HG03460 (cell line): ENCODE data around the gene RNF213.

Experiments used
- ATAC-seq: cut with Tn5 transposase; IDR thresholded peaks from one replicate; pipeline ENCODE4 v1.9.1; 2021; ENCODE audit not compliant: unreplicated experiment

Gene RNF213

DNA sequence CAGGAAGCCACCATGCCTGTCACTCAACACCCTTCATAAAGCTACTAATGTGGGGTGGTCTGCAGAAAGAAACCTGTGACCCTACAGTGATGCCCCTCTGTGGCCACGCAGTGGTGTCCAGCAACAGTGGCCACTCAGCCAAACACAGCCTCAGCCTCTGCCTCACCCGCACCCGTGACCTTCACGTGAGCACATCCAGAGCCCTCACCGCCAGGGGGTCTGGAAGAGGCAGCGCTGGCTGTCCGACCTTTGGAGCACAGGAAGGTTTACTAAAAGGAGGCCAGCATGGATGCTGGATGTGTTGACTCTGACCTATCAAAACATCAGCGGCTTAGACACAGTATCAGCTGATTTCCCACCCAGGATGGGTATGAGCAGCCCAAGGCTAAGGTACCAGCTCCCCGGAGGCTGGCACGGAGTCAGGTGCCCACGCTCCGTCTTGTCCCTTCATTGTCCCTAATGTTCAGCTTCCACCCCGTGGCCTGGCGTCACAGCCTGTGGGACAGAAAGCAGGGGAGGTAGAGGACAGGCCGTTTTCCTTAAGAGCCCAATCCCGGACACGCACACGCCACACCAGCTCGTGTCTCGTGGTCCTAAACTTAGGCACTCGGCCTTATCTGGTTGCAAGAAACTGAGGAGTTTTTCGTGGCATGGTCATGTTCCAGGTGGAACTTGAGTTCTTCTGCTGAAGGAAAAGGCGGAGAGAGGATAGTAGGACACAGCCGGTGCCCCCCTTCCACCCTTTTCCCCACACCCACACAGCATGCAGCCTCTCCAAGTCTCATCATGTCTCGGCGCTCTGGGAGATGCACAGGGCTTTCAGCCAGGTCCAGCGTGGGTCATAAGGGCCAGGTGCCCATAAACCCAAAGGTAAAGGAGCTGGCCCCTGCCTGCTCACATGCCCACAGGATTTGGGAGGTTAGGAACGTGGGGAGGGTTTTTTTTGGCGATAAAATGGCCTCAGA is 104.6 kb downstream of the RNF213 start:
- no peak for ATAC-seq

DNA sequence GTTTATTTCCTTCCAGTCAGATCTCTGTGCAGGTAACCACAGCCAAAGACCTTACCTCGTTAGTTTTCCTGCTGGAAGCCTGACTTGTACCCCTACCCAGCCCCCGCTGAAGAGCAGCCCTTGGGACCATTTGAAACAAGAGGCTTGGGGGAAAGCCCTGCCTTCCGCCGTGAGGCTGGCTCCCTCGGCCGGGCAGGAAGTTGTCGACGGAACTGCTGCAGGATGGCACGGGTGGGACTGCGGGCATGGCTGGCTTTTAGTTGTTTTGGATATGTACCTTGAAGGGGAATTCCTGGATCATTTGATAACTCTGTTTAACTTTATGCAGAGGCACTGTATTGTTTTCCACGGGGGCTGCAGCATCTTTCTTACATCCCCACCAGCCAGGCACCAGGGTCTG is 105.3 kb downstream of the RNF213 start:
- no peak for ATAC-seq

DNA sequence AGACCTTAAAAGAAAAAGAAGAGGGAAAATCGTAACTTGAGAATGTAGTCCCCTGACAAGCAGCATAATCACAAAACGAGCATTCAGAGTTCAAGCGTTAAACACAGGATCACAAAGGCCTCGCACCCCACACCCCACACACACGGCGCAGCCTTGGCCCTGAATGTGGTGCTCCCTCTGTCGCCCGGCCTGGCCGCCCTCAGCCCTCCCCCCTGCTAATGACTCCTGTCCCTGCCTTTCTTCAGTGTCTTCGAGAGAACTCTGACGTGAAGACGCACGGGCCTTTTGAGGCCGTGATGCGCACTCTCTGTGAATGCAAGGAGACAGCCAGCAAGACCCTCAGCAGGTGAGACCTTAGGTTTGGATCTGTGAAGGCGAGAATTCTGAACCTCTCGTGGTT is 106.9 kb downstream of the RNF213 start:
- no peak for ATAC-seq

DNA sequence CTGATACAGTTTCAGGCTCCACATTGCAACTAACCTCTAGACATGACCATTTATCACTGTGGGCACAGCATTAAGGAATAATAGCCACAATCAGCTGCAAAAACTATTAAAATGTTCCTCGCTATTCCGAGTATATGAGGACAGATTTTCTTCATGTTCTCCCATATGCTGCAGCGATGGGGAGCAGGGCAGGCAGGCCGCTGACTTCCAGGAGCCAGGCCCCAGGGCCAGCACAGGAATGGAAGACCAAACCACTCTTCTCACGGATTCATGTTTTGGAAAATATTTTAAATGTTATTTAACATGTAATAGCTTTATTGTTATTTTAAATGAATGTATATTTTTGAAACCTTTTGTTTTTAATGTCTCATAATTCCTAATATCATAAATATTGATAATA is 110.5 kb downstream of the RNF213 start:
- ATAC-seq = no peak

DNA sequence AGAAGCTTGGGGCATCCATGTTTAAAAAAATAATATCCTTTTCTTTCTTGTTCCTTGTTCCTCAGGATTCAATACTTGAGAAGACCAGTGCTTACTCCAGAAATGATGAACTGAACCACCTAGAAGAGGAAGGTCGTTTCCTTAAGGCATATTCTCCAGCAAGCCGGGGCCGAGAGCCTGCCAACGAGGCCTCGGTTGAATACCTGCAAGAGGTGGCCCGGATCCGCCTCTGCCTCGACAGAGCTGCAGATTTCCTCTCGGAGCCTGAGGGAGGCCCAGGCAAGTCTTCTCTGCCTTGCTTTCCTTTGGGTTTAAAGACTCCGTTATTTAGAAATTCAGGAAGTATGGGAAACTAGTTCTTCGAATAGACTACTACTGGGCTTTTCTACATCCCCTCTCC is 111.8 kb downstream of the RNF213 start:
- ATAC-seq = no peak

DNA sequence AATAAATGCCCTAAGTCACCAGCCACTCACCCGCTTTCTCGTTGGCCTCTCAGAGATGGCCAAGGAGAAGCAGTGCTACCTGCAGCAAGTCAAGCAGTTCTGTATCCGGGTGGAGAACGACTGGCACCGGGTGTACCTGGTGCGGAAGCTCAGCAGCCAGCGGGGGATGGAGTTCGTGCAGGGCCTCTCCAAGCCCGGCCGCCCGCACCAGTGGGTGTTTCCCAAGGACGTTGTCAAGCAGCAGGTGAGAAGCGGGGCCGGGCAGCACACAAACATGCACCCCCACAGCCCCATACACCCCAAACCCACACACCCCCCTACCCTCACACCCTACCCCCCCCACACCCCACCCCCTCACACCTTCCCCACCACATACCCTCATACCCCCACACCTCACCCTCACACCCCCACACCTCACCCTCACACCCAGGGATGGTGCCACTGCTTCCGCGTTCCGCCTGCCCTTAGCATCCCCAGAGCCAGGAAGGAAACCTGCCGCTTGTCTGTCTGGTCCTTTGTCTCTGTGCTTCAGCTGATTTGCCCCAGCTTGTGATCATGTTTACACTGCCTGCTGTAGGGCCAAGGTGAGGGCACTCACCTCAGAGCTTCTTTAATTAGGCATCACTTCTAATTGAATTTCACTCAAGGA is 112.4 kb downstream of the RNF213 start:
- ATAC-seq = no peak

DNA sequence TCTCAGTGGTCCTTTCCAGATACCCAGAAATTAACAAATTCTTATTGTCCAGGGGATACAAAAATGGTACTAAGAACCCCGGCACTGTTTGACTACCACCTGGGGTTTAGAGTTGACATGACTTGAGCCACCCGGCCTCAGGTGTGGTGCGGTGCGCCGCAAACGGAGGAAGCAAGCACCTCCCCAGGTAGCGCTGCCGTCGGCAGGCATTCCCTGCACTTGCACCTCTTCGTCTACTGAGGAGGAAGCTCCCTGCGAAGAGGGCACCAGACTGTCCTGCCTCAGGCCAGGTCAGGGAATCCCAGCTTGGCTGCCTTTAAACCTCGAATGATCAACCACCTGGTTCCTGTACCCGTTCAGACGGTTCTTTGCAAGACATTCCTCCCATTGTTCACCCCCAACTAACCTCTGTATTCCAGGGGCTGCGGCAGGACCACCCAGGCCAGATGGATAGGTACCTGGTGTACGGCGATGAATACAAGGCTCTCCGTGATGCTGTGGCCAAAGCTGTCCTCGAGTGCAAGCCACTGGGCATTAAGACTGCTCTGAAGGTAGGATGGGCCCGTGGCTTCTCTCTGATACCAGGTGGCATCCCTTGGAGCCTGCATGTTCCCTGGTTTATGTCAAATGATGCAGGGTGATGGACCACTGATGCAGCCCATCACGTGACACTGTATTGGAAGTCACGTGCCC is 113.5 kb downstream of the RNF213 start:
- no peak for ATAC-seq

DNA sequence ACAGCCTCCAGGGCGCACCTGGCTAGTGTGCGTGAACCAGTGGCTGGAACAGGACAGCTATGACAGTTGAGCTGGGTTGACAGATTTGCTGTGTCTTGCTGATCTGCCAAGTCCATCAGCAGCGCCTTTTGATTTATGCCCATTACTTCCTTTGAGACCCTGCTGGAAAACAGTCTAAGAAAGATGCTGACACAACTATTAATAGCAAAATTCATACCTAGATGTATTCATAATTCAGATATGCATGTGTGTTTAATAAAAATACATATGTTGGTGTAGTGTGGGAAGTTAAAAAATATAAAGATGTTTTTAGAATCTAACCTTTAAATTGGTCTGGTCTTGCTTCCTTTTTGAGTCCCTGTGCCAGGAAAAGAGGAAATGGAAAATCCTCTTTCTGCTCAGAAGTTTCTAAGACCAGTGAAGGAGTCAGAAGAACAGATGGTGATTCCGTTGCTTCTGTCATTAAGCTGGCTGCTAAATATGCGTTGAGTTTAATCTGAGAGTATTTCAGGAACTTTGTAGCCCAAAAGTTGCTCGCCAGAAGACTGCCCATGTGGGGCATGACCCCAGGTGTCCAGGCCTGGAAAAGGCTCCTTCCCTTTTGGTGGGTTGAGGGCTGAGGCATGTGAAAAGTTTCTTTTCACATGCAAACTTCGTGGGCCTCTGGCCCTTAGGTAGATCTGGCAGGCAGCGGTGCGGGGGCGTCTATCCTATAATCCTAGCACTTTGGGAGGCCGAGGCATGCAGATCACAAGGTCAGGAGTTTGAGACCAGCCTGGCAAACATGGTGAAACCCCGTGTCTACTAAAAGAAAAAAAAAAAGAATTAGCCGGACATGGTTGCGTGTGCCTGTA is 114.3 kb downstream of the RNF213 start:
- ATAC-seq = no peak

DNA sequence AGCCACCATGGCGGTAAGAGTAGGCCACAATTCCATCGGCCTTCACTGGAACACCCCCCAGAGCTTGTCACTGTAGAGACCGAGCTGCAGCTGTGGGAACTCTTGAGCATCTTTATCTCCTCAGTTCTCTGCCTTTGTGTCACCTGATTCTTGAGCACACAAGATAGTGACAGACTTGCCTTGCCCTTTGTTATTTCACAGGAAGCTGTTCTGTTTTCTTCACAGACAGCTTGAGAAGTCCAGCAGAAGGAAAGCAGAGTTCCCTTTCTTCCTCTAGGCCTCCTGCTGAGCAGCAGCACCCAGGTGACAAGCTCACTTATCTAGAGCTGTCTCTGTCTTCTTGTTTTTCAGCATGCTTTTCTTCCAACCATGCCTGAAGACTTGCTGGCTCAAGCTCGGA is 115.9 kb downstream of the RNF213 start:
- no peak for ATAC-seq

DNA sequence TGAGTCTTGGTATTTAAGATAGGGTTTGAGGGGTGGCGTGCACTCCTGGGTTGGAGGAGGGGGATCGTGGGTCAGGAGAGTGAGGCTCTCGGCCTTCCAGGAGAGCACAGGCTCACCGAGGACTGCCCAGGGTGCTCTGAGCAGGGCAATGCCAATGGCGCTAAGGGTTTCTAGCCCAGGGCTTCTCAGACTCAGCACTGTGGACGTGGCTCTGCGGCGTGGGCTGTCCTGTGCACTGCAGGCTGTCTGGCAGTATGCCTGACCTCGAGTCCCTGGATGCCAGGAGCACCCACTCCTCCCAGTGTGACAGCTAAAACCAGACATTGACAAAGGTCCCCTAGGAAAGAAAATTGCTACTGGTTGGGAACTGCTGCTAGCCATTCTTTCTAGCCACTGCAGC is 117.1 kb downstream of the RNF213 start:
- no peak for ATAC-seq

DNA sequence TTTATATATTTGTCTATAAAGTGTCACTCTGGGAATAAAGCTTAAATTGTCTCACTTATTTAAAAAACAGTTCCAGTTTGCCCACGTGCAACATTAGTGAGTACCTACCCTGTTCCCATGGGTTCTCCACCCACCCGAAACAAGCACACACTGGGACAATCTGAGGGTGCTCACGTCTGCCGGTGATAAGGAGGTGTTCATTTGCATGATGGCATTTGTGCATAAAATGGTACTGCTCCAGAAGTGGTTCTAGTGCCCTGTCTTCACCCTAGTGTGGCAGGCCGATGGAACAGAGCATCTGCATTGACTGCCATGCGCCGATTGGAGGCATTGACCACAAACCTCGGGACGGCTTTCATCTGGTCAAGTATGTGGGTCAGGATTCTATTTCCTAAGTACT is 118.7 kb downstream of the RNF213 start:
- ATAC-seq = no peak

DNA sequence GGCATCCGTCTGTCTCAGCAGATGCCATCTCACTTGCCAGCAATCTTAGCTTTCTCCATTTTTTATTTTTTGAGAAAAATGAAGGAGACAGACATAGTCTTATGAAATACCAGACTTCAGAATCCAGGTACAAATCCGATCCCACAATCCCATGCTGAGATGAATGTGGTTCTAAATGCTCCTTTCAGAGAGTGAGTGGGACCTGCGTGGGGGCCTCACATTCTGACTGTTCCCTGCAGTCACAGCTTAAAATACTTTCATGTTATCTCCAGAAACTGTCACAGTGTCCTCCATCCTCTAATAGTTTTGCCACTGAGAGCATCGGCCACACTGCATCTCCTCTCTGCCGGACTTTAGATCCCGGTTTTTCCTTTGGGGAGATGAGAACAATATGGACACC is 119.4 kb downstream of the RNF213 start:
- no peak for ATAC-seq

DNA sequence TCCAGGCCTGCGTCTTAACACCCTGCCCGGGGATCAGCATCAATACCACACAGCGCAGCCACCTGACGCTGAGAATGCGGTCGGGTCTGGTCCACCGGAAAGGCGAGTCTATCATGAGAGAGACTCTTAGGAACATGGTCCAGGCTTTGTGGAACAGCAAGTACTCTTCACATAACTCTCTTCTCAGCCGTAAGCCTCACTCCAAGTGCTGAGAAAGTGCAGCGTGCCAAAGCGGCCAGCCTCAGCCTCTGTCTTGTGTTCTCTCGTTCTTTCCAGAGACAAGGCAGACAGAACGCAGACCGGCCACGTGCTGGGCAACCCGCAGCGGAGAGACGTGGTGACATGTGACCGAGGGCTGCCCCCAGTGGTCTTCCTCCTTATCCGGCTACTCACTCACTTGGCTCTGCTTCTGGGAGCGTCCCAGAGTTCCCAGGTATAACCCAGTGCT is 119.9 kb downstream of the RNF213 start:
- no peak for ATAC-seq

DNA sequence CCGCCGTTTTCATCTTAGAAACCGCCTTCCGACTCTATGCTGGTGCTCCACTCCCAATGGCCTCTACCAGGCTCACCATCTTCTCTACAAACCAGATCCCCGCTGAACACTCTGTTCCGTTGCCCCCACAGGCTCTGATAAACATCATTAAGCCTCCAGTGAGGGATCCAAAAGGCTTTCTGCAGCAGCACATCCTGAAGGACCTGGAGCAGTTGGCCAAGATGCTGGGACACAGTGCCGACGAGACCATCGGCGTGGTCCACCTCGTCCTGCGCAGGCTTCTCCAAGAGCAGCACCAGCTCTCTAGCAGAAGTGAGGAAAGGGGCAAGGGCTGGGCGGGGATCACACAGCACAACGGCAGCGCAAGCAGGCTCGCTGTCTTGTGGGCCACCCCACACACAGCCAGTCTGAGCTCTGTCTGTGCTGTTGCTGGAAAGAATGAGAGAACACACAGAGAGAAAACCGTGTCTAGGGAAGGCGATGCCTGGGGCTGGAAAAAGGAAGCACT is 120.8 kb downstream of the RNF213 start:
- no peak for ATAC-seq

DNA sequence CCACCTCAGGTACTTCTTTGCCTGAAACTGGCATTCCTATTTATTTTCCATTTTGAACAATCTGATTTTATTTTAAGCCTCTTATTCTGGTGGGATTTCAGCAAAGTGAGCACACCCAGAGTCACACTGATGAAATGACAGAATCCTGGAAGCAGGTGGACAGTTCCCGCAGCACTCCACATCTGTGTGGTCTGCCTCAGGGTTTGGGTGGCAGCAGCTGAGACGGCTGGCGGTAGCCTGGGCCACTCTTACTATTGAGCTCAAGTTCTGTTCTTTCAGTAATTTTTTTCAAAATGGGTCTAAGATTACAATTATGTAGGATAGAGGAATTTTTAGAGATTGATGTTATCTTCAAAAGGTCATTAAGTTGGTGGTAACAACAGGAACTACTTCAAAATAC is 121.8 kb downstream of the RNF213 start:
- no peak for ATAC-seq

DNA sequence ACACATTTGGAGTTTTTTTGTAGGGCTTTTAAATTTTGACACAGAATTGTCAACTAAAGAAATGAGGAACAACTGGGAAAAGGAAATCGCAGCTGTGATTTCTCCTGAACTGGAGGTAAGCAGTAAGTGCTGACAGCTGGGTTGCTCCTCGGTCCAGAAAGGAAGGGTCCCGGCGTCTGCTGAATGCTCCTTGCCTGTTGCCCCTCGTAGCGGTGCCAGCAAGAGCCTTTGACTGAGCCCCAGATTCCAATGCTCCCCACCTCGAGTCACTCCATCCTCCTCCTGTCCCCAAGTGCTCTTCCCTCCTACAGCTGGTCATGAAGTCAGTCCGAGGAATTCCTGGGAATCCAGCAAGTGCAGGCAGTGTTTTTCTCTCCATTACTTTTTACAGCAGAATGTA is 122.3 kb downstream of the RNF213 start:
- no peak for ATAC-seq

DNA sequence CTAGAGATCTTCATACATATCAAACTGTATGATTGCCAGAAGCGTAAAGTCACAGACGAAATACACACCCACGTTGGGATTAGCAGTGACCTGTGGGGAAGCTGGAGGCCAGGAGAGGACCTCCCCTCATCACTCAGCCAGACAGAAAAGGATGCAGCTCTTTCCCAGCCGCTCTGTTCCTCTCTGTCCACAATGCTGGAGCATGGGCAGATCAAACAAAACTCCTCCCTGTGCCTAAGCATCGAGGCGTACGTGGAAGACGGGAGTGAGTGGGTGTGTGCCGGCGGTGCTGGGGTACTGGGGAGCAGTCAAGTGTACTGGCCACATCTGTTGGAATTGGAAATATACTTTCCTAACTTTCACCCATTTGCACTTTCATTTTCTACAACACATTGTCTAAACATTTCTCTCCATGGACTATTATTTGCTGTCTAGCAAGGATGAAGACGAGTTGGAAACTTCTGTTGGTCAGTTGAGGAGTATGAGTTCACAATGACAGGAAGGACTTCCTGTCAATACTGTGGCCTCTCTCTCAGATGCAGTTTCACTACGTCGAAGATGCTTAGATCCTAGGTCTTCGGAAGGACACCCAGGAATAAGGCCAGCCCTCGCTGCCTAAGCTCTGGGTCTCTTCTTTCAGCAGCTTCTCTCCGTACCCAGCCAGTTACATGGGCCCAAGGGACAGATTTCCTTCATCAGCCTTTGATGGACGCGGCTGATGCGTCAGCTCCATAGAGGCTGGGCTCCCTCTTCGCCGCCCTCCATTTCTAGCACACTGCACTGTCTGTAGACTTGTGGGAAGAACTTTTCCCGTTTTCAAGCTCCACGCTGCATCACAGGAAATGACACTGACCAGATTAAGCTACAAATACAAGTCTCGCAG is 123.7 kb downstream of the RNF213 start:
- ATAC-seq = no peak

DNA sequence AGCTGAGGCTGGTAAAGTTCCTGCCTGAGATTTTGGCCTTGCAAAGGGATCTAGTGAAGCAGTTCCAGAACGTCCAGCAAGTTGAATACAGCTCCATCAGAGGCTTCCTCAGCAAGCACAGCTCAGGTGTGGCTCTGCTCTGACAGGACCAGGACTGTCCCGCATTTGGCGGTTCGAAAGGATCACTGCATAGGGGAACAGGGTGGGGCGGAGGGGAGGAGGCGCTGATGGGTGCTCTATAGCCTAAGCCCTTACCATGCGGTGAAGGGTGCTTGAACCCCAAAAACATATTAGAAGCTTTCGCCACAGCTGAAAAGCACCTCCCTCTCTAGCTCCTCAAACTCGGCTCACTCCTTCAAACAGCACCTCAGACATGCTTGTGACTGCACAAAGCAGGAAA is 124.4 kb downstream of the RNF213 start:
- no peak for ATAC-seq

DNA sequence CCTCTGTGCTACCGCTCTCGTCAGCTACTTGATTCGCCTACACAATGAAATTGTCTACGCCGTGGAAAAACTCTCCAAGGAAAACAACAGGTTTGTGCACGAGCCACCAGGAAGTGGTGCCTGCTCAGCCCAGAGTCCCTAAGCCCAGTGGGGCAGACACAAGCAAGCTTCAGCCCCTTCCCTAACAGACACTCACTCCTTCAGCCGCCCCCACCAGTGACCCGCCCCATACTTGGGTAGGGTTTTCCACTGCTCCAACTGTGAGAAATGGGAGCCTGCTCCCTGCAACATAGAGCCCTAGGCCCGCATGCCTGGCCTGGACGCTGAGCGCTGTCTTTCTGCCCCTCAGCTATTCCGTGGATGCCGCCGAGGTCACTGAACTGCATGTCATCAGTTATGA is 125.7 kb downstream of the RNF213 start:
- no peak for ATAC-seq

DNA sequence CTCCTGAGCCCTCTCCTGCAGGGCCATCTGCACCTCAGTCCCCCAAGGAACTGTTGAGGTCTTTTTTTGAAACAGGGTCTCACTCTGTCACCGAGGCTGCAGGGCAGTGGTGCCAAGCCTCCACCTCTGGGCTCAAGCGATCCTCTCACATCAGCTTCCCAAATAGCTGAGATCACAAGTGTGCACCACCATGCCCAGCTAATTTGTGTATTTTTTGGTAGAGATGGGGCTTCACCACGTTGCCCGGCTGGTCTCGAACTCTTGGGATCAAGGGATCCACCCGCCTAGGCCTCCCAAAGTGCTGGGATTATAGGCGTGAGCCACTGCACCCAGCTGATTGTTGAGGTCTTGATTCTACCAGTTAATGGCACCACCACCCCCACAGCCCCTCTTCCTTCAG is 126.4 kb downstream of the RNF213 start:
- no peak for ATAC-seq
